Stimulated activated CD4-positive, alpha-beta T cell treated with anti-CD3 and anti-CD28 coated beads, TNF-alpha, amount 100 ng/mL, for 48 hours (primary cell): Measurements from ENCODE around the gene GALNT18.

Source experiments
- DNase-seq, 3 donors: peaks; one replicate each; pipeline ENCODE4 v3.0.0-alpha.2; 2020; ENCODE audit warnings: low read depth in 3 of 3

Gene GALNT18

DNA sequence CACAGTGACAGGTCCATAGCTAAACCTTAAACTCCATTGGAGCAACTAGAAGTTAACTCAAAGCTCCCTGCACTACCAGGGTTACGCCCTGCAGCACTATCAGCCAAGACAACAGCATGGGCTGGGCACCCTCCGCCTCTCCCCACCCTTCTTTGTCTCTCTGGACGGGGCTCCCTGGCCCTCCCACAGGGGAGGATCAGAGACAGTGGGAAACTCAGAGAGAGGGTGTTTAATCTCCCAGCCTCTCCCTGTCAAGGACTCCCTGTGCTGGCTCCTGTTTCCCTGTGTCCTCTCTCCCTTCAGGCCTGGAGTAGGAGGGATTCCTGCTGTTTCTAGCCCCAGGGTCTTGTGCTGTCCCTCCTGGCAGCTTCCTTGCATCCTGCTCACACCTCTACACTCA lies 211.9 kb downstream of the GALNT18 start:
- no peak for DNase-seq

- DNase-seq = no peak
These were observed 212.6 kb downstream of the GALNT18 start for GRCh38 chr11:11409224-11409623.

- no peak for DNase-seq
These were observed 213.2 kb downstream of the GALNT18 start for GRCh38 chr11:11408436-11409221.

DNA sequence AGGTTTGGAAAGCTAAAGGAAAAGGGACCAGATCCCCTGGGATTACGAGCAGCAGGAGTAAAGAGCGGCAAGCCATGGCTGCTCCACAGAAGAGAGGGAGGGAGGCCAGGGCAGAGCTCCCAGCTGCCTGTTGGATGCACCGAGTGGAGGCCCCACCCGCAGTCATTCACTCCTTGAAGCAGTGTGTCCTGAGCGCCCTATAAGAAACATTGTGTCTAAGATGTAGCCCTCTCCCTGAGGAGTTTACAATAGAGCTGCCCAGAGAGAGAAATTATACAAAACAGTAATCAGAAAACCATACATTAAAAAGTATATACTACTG lies 214.1 kb downstream of the GALNT18 start:
- no peak for DNase-seq

GRCh38 chr11:11407065-11407762 lies 214.6 kb downstream of the GALNT18 start:
- no peak for DNase-seq

- DNase-seq = no peak
These were observed 215.2 kb downstream of the GALNT18 start for GRCh38 chr11:11406652-11407051.

DNA sequence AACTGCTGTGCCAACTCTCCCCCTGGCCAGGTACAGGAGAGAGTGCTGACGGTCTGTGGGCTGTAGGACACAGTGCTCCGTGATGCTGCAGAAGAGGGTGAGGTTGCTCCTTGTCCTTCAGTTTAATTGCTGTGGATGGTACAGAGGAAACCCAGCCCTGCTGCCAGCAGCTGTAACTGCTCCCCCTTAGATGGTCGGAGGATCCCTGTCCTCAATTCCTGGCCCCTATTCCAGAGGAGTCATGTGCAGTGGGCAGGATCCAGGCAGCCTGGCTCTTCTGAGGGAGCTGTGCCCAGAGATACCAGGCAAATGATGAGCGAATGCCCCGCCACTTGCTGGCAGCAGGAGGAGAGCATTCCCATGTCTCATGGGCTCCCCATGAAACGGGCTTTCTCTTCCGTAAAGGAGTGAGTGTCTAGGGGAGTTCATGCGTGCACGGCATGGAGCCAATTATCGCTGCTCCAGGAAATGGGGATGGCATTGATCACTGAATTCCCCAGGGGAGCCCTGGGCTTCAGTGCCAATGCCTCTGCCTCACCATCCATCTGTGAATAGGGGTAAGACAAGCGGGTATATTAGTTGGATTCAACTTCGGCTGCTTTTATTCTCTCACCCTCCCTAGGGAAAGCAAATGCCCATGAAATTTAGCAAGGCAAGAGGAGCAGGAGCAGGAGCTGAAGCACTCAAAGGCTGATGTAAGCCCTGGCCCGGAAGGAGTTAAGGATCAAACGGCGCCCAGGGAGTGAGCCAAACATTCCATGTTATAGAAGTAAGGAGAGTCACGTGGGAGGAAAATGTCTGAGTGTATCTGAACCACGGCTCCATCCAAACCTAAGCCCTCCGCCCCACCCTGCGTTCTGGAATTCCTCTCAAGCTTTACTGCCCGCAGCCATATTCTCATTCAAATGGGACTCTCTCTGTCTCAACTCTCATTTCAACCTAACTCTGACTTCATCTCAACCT lies 217.8 kb downstream of the GALNT18 start:
- no peak for DNase-seq

DNA sequence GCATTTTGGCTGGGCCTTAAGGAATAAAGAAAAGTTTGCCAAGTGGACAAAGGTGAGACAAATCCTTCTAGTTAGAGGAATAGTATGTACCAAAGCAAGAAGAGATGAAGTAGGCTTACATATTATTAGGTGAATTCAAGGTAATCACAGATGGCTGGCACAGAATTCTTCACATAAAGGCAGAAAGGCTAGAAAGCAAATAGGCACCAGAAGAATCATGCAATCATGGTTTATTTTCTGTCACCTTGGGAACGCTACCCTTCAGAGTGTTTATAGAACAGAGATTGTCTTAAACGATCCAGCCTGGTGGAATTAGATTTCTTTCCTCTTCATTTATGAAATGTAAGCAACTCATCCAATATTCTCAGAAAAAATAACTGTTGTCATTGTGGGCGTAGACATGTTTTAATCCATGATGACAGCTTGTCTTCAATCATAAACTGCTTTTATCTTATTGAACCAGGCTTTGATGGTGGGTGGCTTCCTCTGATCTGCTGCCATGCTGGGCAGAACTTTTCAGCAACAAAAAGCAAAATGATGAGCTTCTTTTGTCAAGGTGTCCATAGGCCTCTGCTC lies 219.8 kb downstream of the GALNT18 start:
- DNase-seq = no peak

GRCh38 chr11:11400635-11401232 lies 221.1 kb downstream of the GALNT18 start:
- no peak for DNase-seq

GRCh38 chr11:11400121-11400520 lies 221.7 kb downstream of the GALNT18 start:
- no peak for DNase-seq

GRCh38 chr11:11397781-11398180 lies 224.0 kb downstream of the GALNT18 start:
- DNase-seq = no peak

- DNase-seq = no peak
These were observed 224.8 kb downstream of the GALNT18 start for GRCh38 chr11:11397036-11397415.

DNA sequence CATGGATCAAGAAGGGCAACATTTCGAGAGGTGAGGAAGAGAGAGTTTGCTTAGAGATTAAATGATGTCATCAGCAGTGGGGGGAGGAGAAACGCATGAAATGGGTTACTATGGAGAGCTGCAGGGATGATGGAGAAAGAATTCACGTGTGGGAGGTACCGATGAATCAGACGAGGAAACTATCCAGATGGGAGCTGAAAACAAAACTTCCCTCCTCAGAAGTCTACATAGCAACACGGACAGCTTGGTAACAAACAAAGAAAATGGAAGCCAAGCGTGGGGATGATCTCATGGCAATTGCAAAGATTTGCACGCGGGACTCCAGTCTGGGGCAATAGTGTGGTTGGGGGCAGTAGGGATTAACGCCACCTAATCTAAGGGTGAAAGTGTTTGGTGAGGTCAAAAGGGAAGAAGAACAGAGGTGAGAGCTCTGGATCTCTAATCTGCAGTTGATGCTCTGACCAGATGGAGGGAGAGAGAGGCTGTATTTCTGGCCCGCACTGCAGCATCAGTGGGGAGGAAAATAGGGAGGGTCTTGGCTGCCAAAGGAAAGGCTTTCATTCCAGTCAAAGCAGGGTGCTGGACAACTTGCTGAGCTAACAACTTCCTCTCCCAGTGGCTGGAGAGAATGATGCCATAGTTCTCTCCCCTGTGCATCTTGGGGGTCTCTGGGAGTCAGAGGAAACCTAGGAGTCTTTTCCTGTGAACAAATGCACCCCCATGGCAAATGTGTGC lies 225.3 kb downstream of the GALNT18 start:
- no peak for DNase-seq

DNA sequence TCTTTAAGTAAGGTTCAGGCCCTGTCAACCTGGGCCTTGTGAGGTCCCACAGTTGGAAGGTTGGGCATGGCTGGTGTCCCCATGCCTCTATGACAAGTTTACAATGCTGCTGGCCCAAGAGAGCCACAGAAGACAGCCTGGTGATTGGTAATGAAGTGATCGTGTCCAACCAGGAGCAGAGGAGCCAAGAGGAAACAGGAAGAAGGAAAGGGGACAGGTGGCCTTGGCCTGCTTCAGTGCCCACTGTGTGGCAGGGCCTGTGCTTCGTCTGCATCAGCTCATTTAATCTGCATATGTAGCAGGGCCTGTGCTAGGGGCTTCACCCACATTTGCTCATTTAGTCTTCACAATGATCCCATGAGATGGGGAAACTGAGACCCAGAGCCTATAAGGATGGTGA lies 226.7 kb downstream of the GALNT18 start:
- DNase-seq = no peak

DNA sequence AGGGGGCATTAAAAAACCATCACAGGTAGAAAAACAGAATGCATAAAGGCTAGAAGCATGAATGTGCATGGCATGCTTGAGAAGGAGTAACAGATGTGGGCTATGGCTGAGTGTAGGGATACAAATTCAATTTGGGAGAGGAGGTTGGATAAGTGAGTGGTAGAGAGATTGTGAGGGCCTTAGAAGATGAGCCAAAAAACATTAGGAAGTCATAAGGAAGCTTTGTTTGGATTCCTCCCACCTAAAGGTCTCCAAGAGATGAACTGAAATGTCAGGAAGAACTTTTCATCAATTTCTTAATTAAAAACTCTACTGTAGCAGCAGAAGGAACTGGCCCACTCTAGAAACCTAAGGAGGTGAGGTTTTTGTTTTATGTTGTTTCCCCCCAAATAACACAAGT lies 227.6 kb downstream of the GALNT18 start:
- DNase-seq = no peak

- DNase-seq = no peak
These were observed 229.9 kb downstream of the GALNT18 start for GRCh38 chr11:11391796-11392463.

GRCh38 chr11:11391169-11391568 lies 230.6 kb downstream of the GALNT18 start:
- no peak for DNase-seq

DNA sequence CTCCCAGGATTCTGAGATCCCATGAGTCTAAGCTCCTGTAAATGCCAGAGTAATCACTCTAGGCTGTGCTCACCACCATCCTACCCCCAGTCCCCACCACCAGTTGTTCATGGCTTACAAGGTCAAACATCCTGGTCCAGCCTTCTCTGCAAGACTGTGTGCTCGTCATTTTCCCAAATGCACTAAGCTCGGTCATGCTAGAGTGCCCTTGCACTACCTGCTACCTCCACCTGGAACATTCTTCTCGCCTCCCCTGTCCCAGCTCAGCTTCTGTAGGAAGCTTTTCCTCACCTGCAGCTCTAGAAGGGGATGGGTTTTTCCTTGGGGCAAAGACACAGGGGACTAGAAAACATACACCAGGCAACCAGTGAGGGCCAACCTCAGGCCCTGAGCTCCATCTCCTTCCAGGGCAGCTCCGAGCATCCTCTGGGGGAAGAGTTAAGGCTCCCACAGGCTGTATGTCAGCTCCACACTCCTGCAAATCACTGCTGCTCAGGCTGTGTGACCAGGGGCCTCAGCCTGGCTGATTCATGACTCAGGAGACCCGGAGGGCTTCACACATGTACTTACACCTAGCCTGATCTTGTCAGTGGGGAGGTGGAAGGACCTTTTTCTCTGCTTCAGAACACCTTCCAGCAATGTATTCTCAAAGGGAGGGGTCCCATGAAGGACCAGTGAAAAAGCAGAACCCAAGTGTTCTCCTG lies 231.6 kb downstream of the GALNT18 start:
- DNase-seq = no peak

GRCh38 chr11:11389238-11389637 lies 232.6 kb downstream of the GALNT18 start:
- DNase-seq = no peak
